Measurements from ENCODE around the gene TGFBI. TPM values are rescaled to one million over a fixed set of nuclear protein-coding genes. Genes with fewer than 3 reads are reported as not detected.

TGFBI gene
- total RNA-seq: 46.9 TPM
- long read RNA-seq, transcript TGFBI-201 (17 exons, 2,804 nt): major isoform, 8 of 34 reads
- long read RNA-seq, partial matches to known transcripts: 19 of 34 reads
- long read RNA-seq, other reads (novel, unspliced or antisense): 7 of 34 reads

DNA sequence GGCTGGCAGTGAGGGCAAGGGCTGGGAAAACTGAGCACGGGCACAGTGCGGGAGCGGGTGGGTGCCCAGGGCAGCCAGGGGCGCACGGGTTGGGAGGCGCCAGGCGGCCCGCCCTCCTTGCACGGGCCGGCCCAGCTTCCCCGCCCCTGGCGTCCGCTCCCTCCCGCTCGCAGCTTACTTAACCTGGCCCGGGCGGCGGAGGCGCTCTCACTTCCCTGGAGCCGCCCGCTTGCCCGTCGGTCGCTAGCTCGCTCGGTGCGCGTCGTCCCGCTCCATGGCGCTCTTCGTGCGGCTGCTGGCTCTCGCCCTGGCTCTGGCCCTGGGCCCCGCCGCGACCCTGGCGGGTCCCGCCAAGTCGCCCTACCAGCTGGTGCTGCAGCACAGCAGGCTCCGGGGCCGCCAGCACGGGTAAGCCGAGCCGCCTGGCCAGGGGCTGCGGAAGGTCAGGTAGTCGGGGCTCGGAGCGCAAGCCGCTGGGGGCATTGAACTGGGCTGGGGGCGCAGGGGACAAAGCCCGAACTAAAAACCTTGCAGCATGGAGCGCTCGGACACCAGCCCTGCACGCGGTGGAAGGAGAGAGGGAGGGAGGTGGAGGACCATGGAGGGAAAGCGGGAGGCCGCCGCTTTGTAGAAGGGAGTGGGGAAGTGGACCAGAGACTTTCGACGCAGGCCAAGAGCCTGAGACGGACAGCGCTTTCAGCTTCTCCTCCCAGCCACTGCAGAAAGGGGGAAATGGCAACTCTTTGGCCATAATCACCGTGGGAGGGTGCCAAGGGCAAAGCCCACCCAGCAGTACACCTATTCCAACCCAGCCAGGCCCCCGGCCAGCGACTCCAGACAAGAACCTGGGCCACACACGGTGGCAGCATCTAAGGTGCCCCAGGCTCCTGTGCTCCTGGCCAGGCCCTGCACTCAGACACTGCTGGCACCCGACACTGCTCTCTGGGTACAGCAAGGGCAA is at the start of gene TGFBI:
TGFBI (plus strand) TSS at position 207 of the 961 bp plus-strand sequence; CDS start at position 275, 68 bp downstream.
- intact Hi-C loops (cut with DNase I): no loop called here
- DNase-seq (ENCODE audit: low spot score): peak; percentile 82

GRCh38 chr5:135978993-135979392 is 49.8 kb upstream of the TGFBI start:
- intact Hi-C loops (cut with DNase I): no loop called here

DNA sequence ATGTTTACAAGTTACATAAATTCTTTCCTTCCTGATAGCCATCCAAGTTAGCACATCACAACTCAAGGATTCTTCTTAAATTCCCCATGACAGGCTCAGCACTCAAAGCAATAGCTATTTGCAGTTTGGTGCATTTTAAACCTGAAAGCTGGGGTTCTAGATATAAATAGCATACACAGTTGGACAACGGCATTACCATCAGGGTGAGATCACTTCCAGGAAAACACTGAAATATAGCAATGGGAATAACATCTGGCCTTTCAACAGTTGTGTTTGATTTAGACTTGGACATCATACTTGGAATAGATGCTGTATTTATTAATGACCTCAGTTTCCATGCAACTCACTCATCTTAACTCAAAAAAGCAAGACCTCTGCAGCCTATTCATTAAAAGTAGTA is 49.3 kb upstream of the TGFBI start:
- intact Hi-C loops (cut with DNase I): no loop called here
- DNase-seq (ENCODE audit: low spot score): no peak

More at GRCh38 chr5:135978993-135979392, 49.8 kb upstream of the TGFBI start:
- DNase-seq (ENCODE audit: low spot score): no peak

DNA sequence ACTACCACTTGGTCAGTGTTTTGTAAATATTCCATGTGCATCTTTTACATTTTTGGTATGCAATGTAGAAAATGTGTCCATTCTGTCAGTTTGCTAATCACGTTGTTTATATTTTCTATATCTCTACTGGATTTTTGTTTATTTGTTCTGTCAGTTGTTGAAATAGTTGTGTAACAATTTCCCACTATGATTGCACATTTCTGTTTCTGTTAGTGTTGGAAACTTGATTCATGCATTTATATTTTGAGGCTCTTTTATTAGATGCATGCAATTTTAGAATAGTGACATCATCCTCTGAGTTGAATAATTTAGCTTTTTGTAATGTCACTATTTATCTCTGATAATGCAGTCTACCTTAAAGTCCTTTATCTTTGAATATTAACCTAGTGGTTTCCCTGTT is 48.2 kb upstream of the TGFBI start:
- DNase-seq (ENCODE audit: low spot score): no peak
- intact Hi-C loops (cut with DNase I): no loop called here

GRCh38 chr5:135985951-135986350 is 42.8 kb upstream of the TGFBI start:
- no peak for DNase-seq (ENCODE audit: low spot score)
- intact Hi-C loops (cut with DNase I): no loop called here

DNA sequence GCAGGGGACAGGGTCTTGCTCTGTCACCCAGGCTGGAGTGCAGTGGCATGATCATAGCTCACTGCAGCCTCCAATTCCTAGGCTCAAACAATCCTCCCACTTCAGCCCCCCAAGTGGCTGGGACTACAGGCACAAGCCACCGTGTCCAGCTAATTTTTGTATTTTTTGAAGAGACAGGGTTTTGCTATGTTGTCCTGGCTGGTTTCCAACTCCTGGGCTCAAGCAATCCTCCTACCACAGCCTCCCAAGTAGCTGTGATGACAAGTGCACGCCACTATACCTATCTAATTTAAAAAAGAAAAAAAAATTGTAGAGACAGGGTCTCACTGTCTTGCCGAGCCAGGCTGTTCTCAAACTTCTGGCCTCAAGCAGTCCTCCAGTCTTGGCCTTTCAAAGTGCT is 42.4 kb upstream of the TGFBI start:
- intact Hi-C loops (cut with DNase I): no loop called here
- no peak for DNase-seq (ENCODE audit: low spot score)

DNA sequence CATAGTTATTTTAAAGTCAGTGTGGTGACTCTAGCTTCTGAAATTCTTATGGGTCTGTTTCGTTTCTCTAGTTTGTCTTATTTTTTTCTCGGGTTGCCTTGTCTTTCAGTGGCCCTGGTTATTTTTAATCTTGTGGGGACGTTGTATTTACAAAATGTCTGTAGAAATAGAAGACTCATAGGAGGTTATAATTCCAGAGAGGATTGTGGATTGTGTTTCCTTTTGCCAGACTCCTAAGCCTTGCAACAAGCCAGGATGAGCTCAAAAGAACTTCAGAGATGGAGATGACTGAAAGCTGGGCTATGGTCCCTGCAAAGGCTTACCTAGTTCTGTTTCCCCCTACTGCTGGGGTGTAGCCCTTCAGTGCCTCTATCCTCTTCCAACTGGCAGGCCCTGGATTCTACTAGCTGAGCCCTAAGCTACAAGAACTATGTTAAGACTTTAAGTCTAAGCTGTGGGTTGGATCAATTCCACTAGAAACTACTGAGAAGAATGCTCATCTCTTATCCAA is 41.8 kb upstream of the TGFBI start:
- no peak for DNase-seq (ENCODE audit: low spot score)
- intact Hi-C loops (cut with DNase I): no loop called here

DNA sequence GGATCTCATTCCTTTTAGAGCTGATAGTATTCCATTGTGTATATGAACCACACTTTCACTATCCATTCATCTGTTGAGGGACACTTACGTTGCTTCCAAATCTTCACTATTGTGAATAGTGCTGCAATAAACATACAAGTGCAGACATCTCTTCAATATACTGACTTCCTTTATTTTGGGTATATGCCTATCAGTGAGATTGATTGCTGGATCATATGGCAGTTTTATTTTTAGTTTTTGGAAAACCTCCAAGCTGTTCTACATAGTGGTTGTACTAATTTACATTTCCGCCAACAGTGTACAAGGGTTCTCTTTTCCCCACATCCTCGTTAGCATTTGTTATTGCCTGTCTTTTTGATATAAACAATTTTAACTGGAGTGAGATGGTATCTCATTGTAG is 40.2 kb upstream of the TGFBI start:
- intact Hi-C loops (cut with DNase I): no loop called here
- no peak for DNase-seq (ENCODE audit: low spot score)

DNA sequence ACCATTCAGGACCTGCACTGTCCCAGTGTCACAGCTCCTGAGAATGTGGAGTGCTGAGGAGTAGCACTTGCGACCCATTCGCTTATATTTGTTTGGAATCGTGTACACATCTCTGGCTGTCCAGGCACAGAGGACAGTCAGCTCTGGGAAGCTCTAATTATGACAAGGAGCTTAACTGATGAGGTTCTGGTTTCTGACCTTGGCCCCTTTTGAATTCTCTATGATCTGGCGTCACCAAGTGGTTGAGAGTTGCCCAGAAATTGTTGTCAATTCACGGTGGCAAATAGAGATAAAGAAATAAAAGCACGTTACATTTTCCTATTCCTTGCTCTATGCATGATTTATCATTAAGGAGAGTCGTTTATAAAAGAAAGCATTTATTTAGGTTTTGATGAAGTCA is 39.1 kb upstream of the TGFBI start:
- intact Hi-C loops (cut with DNase I): no loop called here

GRCh38 chr5:135990528-135991255 is 38.1 kb upstream of the TGFBI start:
- no peak for DNase-seq (ENCODE audit: low spot score)
- intact Hi-C loops (cut with DNase I): no loop called here

More for the DNA sequence above, 39.1 kb upstream of the TGFBI start:
- DNase-seq (ENCODE audit: low spot score): no peak

DNA sequence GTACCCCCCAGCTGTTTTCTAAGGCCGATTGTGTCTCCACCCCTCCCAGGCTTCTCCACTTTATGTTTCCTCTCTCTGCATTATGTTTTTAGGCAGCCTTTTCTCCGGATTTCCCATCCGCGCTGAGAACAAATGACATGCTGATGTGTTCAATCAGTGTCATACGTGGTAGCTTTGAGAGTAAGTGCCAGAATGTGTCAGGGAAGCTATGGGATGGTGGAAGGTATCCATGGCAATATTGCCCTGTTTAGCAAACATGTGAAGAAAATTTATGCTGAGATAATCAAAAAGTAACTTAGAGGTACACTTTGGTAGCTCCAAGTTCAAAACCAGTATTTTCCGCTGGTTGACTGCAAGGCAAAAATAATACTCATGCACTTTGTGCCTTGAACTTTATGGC is 37.4 kb upstream of the TGFBI start:
- no peak for DNase-seq (ENCODE audit: low spot score)
- intact Hi-C loops (cut with DNase I): no loop called here

DNA sequence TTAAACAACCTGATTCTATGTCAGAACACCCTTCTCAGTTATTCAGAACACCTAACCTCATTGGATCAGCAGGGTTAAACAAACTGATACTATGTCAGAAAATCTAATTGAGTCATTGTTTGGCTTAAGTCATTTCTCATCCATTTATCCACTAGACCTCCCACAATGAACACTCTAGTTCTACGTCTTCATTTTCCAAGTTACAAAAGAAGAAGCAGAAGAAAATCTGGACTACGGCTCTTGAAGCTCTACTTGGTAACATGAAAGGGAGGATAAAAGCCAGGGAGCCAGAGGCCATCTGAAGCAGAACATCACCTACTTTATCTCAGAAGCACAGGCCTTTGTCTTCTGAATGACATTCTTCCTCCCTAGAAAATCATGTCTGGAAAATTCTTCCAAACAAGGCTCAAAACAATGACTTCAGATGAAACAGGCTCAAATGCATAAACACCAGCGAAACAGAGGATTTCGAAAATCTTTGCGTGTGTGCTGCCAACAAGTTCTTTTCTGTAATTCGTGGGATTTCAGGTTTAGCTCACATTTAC is 35.4 kb upstream of the TGFBI start:
- DNase-seq (ENCODE audit: low spot score): no peak
- intact Hi-C loops (cut with DNase I): no loop called here

GRCh38 chr5:135993880-135994636 is 34.7 kb upstream of the TGFBI start:
- intact Hi-C loops (cut with DNase I): no loop called here
- DNase-seq (ENCODE audit: low spot score): no peak

GRCh38 chr5:135995976-135996375 is 32.8 kb upstream of the TGFBI start:
- intact Hi-C loops (cut with DNase I): no loop called here
- no peak for DNase-seq (ENCODE audit: low spot score)

DNA sequence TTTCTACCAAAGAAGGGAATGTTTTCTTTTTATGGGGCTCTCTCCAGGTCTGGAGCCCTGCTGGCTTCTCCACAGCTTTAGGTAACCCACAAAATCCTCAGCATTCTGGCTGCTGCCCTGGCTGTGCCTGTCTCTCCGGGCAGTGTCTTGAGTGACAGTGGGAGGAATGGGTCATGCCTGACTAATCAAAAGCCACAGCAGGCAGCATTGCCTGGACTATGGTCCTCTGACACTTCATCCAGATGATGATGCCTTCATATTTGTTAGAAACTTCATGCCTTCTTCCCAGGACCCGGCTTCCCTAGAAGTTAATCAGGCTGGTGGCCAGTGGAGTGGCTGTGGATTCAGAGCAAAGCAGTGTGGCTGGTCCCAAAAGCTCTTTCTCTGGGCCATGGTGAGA is 32.2 kb upstream of the TGFBI start:
- no peak for DNase-seq (ENCODE audit: low spot score)
- intact Hi-C loops (cut with DNase I): no loop called here

GRCh38 chr5:135997673-135998335 is 31.0 kb upstream of the TGFBI start:
- DNase-seq (ENCODE audit: low spot score): no peak
- intact Hi-C loops (cut with DNase I): no loop called here

DNA sequence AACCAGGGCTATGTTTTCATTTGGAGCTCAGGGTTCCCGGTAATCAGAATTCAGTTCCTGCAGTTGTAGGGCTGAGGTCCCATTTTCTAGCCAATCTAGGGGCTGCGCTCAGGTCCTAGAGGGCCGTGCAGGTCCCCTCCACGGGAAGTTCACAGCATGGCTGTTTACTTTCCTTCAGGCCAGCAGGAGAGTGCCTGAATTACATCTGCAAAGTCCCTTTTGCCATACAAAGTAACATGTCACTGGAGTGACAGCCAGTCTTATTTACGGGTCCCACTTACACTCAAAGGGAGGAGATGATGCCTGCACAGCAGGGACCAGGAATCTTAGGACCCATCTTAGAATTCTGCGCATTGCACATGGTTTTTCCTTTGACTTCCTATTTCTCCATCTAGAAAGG is 29.9 kb upstream of the TGFBI start:
- intact Hi-C loops (cut with DNase I): no loop called here
- DNase-seq (ENCODE audit: low spot score): no peak

- no peak for DNase-seq (ENCODE audit: low spot score)
- intact Hi-C loops (cut with DNase I): no loop called here
These were observed 29.2 kb upstream of the TGFBI start for GRCh38 chr5:135999406-136000139.
